UCSD-AML1 (cell line): ENCODE data around the gene AEBP1.

Source experiments
- DNase-seq: peaks from one replicate; lab custom pipeline; 2025; ENCODE audit not compliant: unreplicated experiment; lab: John Stamatoyannopoulos, UW

AEBP1 gene

DNA sequence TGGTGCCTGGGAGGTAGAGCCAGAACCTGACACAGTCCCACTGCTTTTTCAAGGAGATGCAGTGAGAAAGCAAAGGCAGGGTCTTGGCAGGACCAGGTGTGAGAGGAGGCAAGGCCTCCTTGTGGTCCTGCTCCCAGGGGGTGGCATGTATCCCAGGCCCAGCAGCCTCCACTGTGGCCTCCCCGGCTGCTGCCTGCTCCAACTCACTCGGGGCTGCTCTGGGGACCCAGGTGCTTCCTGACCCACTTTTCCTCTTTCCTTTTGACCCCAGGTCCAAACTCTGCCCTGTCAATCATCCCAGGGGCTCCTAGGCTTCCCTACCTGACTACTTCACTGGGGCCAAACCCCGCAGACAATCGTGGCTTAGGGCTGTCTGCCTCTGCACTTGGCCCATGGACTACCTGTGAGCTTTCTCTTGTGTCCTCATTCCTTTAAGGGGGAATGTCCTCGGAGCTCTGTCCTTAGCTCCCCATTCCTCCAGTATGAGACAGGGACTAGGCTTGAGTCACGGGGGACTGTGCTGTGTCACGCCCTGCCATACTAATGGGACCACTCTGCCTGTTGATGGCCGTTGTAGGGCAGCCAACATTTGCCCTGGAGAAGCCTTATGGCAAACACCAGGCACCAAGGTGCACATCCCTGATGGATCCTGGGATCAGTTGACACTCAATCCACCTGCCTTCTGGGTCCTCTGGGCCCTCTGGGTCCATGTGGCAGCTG lies 1.1 kb upstream of the AEBP1 start:
- DNase-seq, result no peak

GRCh38 chr7:44103566-44103922 lies 601 bp upstream of the AEBP1 start:
- DNase-seq, result no peak

- no peak for DNase-seq
Observed at GRCh38 chr7:44104860-44105771, 971 bp downstream of the AEBP1 start.

DNA sequence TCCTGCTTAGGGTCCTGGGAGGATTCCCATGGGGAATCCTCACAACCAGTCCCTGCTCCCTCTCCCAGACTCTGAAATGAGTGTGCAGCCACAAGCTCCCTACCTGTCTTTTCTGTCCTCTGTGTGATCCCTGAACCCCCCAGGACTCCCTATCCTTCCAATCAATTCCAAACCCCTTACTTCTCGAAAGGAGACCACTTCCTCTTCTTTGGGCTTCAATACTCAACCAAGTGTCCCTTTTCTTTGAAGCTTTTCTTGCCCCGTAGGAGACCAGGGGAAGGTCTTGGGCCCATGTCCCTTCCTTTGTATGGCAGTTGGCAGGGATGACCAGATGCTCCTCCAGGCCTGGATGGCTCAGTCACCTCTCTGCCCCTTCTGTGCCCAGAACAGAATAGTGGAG lies 1.7 kb downstream of the AEBP1 start:
- no peak for DNase-seq

DNA sequence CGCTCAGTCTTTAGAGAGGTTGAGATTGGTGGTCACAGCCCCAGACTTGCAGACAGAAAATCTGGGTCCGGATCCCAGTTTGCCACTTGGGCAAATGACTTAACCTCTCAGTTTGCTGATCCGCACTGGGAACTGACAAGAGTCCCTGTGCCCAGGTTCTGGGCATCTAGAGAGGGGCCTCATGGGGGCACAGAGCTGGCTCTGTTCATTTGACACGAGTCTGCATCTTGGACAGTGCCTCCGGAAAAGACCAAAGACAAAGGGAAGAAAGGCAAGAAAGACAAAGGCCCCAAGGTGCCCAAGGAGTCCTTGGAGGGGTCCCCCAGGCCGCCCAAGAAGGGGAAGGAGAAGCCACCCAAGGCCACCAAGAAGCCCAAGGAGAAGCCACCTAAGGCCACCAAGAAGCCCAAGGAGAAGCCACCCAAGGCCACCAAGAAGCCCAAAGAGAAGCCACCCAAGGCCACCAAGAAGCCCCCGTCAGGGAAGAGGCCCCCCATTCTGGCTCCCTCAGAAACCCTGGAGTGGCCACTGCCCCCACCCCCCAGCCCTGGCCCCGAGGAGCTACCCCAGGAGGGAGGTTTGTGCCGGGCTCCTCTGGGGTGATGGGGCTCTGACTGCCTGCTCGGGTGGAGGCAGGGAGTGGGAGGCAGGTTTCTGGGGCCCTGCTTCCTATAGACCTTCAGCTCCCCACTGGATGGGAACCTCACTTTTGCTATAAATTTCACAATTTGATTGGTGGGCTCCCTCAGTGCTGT lies 2.3 kb downstream of the AEBP1 start:
- no peak for DNase-seq

DNA sequence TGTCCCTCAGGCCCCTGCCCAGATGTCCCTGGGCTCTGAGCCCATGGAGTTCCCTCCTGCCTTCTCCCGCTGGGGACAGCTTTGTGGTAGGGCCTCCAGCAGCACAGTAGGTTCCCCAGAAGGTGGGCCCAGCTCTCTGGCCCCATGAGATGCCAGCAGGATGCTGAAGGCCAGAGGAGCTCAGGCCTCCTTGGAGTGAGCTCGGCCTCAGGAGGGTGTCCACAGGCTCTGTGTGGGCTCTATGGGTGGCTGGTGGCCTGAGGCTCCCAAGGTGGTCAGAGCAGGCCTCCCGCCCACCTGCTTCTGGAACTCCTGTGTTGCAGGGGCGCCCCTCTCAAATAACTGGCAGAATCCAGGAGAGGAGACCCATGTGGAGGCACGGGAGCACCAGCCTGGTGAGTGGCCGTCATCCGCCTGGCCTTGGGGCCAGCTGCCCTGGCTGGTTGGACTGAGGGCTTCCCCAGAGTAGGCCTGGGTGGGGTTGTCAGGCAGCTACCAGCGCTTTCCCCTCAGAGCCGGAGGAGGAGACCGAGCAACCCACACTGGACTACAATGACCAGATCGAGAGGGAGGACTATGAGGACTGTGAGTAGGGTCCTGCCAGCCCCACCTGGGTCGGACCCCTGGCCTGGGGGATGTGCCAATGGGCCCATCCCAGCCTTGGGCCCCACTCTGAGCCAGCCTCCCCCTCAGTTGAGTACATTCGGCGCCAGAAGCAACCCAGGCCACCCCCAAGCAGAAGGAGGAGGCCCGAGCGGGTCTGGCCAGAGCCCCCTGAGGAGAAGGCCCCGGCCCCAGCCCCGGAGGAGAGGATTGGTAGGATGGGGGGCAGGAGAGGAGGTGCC lies 3.2 kb downstream of the AEBP1 start:
- DNase-seq, result no peak

DNA sequence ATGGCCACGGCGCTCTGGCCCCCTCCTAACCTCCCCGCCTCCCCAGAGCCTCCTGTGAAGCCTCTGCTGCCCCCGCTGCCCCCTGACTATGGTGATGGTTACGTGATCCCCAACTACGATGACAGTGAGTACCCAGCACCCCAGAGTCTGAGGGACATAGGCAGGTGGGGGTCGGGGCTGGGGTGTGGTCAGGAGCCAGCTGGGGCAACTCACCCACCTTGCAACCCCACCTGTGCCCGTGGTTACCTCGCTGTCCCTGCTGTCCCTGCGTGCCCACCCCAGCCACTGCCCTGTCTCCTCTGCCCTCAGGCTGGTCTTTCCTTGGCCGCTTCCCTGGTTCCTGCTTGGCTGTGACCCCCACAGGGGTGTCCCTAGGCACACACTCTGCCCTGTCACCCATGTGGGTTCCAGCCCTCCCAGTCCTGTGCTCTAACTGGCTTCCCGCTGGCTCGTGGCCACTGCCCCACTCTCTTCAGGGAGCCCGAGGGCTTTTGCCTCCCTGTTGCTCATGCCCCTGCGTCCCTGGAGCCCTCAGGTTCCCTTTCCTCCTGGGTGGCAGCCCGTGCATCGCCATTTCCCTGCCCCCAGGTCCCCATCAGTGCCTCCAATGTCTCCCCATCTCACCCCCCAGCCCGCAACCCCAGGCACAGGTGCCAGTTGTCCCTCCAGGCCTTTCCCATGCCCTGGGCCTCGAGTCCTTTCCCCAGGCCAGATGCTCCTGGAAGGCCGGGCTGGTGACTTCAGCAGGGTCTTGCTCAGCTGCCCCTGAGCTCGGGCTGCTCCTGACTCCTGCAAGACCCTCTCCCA lies 4.0 kb downstream of the AEBP1 start:
- no peak for DNase-seq

DNA sequence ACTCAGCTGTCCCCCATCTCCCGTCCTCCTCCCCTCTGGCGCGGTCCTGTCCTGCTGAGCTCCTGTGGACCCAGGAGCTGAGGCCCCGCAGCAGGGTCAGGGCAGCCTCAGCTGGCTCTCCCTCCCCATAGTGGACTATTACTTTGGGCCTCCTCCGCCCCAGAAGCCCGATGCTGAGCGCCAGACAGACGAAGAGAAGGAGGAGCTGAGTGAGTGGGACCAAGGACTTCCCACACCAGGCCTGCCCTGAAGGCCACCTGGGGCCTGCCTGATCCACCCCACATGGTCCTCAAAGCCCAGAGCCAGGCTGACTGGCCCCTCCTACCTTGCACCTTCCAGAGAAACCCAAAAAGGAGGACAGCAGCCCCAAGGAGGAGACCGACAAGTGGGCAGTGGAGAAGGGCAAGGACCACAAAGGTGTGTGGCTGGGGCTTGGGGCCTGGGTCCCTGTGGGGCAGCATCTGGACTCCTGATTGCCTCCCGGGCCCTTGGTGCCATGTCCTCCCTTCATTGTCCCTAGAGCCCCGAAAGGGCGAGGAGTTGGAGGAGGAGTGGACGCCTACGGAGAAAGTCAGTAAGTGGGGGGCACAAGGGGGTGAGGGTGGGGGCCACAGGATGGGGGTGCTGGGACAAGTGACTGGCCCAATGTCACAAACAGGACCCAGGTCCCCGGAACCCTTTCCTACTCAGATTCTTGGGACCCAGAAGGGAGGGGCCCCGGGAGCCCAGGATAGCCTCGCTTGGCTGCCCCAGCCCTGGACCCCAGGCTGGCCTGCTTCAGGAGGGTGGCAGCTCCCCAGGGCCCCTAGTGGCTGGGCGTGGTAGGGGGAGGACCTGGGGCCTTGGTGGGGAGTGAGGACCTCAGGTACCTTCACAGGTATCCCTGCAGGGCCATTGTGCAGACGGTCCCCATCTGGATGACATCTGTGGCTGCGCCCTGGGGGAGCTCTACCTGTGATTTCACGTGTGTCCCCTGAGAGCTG lies 4.9 kb downstream of the AEBP1 start:
- no peak for DNase-seq

DNA sequence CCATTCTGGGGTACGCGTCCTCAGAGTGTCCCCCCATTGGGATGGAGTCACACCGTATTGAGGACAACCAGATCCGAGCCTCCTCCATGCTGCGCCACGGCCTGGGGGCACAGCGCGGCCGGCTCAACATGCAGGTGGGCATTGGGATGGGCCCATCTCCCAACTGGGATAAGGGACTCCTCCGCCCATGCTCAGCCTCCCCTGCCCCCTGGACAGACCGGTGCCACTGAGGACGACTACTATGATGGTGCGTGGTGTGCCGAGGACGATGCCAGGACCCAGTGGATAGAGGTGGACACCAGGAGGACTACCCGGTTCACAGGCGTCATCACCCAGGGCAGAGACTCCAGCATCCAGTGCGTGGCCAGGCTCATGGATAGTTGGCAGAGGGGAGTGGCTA lies 5.8 kb downstream of the AEBP1 start:
- no peak for DNase-seq

- no peak for DNase-seq
Observed at GRCh38 chr7:44110719-44111635, 6.8 kb downstream of the AEBP1 start.

DNA sequence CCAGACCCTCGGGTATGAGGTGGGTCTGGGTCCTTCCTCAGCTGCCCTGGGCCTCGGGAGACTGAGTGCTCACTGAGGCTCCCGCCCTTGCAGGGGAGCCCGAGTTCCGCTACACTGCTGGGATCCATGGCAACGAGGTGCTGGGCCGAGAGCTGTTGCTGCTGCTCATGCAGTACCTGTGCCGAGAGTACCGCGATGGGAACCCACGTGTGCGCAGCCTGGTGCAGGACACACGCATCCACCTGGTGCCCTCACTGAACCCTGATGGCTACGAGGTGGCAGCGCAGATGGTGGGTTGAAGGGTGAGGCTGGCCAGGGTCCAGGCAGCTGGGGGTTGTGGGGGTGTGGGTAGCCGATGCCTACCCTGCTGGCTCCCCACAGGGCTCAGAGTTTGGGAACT lies 7.6 kb downstream of the AEBP1 start:
- DNase-seq, result no peak

GRCh38 chr7:44112231-44112996 lies 8.3 kb downstream of the AEBP1 start:
- DNase-seq, result no peak

DNA sequence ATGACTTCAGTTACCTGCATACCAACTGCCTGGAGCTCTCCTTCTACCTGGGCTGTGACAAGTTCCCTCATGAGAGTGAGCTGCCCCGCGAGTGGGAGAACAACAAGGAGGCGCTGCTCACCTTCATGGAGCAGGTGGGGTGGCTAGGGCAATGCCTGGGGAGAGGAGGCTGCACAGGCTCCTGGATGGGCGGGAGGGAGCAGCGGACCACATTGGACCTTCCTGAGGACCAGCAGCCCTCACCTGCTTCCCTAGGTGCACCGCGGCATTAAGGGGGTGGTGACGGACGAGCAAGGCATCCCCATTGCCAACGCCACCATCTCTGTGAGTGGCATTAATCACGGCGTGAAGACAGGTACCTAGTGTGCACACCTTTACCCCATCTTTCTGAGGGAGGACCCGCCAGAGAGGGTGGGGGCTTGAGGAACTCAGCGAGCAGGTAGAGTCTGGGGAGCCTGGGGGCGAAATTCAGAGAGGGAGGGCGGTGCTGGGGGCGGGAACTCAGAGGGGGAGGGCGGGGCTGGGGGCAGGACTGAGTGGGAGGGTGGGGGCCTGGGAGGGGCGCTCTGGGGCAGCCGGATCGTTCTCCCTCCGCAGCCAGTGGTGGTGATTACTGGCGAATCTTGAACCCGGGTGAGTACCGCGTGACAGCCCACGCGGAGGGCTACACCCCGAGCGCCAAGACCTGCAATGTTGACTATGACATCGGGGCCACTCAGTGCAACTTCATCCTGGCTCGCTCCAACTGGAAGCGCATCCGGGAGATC lies 9.0 kb downstream of the AEBP1 start:
- no peak for DNase-seq

DNA sequence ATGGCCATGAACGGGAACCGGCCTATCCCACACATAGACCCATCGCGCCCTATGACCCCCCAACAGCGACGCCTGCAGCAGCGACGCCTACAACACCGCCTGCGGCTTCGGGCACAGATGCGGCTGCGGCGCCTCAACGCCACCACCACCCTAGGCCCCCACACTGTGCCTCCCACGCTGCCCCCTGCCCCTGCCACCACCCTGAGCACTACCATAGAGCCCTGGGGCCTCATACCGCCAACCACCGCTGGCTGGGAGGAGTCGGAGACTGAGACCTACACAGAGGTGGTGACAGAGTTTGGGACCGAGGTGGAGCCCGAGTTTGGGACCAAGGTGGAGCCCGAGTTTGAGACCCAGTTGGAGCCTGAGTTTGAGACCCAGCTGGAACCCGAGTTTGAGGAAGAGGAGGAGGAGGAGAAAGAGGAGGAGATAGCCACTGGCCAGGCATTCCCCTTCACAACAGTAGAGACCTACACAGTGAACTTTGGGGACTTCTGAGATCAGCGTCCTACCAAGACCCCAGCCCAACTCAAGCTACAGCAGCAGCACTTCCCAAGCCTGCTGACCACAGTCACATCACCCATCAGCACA lies 9.7 kb downstream of the AEBP1 start:
- DNase-seq, result no peak

DNA sequence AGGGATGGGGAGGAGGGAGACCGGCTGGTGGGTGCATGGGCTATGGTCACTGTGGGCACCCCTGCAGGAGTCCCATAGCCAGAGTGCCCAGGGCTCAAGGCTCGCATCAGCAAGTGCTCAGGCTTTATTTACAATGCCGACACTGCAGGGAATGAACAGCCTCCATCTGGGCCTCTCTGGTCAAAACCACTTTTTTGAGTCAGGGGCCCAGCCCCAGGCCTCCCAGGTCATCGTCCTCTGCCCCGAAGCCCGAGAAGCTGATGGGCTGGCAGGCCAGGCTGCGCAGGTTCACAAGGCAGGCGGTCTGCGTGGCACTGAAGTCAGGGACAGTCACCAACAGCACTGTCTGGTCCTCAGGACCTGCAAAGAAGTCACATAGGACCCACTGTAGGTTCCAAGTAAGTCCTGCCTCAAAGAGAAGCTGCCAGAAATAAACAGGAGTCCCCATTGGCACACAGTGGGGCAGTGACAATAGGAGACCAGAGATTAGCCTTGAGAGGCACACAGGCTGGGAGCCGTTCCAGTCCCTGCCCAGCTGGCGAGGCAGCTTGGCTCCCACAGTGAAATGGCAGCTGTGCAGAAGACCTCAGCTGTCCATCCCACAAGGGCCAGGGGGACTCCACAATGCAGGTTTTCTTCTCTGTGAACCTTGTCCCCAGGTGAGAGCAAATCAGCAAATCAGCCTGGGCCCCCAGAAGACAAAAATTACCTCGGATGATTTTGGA lies 10.6 kb downstream of the AEBP1 start:
- no peak for DNase-seq
